Chondrocyte (in vitro differentiated cells): ENCODE measurements around the gene EFNA2. TPM values are rescaled to one million over a fixed set of nuclear protein-coding genes. Genes with fewer than 3 reads are reported as not detected.

Experiments
- DNase-seq: peaks from one replicate; pipeline ENCODE4 v3.0.0; 2021; ENCODE audit warnings: mixed read lengths, low spot score
- H3K27ac Mint-ChIP-seq: one replicate; pipeline ENCODE4 v1.8.0; 2021; ENCODE audit warnings: mild to moderate bottlenecking, moderate library complexity, mixed read lengths; ENCODE audit not compliant: unreplicated experiment
- H3K27me3 Mint-ChIP-seq: 2 replicates; pipeline ENCODE4 v1.8.0; 2021; ENCODE audit warnings: low read depth, mixed read lengths
- H3K36me3 Mint-ChIP-seq: 2 replicates; pipeline ENCODE4 v1.8.0; 2021; ENCODE audit warnings: low read depth, mixed read lengths
- H3K4me1 Mint-ChIP-seq: 2 replicates; pipeline ENCODE4 v1.8.0; 2021; ENCODE audit warnings: low read depth, mild to moderate bottlenecking, mixed read lengths
- H3K4me3 Mint-ChIP-seq: one replicate; pipeline ENCODE4 v1.8.0; 2021; ENCODE audit warnings: mild to moderate bottlenecking, moderate library complexity, mixed read lengths; ENCODE audit not compliant: unreplicated experiment
- H3K9me3 Mint-ChIP-seq: 2 replicates; pipeline ENCODE4 v1.8.0; 2021; ENCODE audit warnings: low read depth, mixed read lengths
- total RNA-seq: library from RNA; stranded (reverse); gene quantifications from 3 replicates; pipeline ENCODE4 v1.2.1, GENCODE V29; 2021
- TF ChIP-seq, protein P1 (sequence below): fragments of 200-600 bp; sonication (generic); IDR thresholded peaks from 2 replicates; pipeline ENCODE4 v1.5.0; 2021; ENCODE audit warnings: antibody characterized with exemption, mild to moderate bottlenecking, moderate library complexity

Gene EFNA2
- total RNA-seq, 1 donor from 2014 or later: 7.0 TPM

DNA sequence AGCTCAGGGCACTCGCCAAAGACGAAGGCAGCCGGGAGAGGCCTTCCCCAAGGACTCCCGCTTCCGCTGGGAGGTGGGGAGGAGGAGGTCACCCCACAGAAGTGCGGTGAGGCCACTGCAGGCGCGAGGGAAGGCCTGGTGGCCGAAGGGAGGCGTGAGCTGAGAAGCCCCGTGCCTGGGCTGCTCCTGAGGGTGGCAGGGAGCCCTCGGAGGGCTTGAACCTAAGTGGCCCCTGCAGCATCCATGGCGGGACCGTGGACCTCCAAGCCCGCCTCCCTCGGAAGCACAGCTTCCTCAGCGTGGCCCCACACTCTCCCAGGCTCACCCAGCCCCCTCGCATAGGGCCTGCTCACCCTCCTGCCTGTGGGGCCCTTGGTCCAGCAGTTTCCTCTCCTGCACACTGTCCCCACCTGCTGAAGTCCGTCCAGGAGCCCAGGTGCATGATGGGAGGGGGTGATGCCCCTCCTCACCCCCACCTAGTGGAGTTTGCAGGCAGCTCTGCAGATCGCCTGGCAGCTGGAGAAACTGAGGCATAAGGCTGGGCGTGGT, 25.9 kb downstream of the EFNA2 start:
- H3K4me3 Mint-ChIP-seq: no peak overlapping the region
- H3K27ac Mint-ChIP-seq: no peak overlapping the region
- H3K27me3 Mint-ChIP-seq: no peaks in the 10 kb centered on the region
- DNase-seq: peak; percentile 82
- peaks cover 16% of the 10 kb centered on the region for H3K4me1 Mint-ChIP-seq
- TF ChIP-seq, protein P1, sequence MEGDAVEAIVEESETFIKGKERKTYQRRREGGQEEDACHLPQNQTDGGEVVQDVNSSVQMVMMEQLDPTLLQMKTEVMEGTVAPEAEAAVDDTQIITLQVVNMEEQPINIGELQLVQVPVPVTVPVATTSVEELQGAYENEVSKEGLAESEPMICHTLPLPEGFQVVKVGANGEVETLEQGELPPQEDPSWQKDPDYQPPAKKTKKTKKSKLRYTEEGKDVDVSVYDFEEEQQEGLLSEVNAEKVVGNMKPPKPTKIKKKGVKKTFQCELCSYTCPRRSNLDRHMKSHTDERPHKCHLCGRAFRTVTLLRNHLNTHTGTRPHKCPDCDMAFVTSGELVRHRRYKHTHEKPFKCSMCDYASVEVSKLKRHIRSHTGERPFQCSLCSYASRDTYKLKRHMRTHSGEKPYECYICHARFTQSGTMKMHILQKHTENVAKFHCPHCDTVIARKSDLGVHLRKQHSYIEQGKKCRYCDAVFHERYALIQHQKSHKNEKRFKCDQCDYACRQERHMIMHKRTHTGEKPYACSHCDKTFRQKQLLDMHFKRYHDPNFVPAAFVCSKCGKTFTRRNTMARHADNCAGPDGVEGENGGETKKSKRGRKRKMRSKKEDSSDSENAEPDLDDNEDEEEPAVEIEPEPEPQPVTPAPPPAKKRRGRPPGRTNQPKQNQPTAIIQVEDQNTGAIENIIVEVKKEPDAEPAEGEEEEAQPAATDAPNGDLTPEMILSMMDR: no peak
- H3K9me3 Mint-ChIP-seq: no peaks in the 10 kb centered on the region
- H3K36me3 Mint-ChIP-seq: no peaks in the 10 kb centered on the region

DNA sequence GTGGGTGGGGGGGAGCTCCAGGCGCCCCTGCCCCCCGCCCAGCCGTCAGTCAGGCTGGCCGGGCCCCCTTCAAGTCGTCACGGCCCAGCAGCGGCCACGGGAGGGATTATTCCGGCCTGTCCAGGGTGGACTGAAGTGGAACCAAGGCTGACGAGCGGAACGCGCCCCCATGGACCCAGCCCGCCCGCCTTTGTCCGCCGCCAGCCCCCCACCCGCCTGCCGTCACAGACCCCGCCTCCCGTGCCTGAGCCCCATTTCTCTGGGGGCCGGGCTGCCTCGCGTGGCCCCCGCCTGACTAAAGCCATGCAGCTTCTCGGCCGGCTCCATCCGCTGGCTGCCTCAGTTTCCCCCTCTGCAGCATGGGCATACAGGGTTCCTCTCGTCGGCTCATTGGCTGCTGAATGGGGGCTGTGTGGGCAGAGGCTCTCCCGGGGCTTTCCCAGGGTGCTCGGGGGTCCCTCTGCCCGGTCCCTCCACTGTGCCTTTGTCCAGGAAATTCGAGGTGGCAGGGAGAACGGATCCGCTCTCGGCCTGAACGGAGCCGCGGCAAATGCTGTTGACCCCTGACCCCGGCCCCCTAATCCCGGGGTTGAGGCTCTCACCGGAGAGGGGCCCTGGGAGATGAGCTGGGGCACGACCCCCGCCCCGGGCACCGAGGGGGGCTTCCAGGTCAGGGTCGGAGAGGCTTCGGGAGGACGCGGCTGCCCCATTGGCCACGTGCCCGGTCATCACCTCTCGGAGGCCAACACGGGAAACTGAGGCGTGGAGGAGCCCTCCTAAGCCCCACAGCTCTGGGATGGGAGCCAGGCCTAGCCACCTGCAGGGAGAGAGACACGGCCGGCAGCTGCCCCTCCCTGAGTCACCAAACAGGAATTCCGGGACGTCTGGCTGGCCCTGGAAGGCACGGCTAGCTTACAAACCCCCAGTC, 27.4 kb downstream of the EFNA2 start:
- peaks cover 16% of the 10 kb centered on the region for H3K4me1 Mint-ChIP-seq
- H3K4me3 Mint-ChIP-seq: no peak overlapping the region
- no peak for DNase-seq
- no peaks in the 10 kb centered on the region for H3K36me3 Mint-ChIP-seq
- TF ChIP-seq, protein P1: no peak
- no peaks in the 10 kb centered on the region for H3K9me3 Mint-ChIP-seq
- H3K27me3 Mint-ChIP-seq: peaks cover 7% of the 10 kb centered on the region
- H3K27ac Mint-ChIP-seq: no peak overlapping the region

DNA sequence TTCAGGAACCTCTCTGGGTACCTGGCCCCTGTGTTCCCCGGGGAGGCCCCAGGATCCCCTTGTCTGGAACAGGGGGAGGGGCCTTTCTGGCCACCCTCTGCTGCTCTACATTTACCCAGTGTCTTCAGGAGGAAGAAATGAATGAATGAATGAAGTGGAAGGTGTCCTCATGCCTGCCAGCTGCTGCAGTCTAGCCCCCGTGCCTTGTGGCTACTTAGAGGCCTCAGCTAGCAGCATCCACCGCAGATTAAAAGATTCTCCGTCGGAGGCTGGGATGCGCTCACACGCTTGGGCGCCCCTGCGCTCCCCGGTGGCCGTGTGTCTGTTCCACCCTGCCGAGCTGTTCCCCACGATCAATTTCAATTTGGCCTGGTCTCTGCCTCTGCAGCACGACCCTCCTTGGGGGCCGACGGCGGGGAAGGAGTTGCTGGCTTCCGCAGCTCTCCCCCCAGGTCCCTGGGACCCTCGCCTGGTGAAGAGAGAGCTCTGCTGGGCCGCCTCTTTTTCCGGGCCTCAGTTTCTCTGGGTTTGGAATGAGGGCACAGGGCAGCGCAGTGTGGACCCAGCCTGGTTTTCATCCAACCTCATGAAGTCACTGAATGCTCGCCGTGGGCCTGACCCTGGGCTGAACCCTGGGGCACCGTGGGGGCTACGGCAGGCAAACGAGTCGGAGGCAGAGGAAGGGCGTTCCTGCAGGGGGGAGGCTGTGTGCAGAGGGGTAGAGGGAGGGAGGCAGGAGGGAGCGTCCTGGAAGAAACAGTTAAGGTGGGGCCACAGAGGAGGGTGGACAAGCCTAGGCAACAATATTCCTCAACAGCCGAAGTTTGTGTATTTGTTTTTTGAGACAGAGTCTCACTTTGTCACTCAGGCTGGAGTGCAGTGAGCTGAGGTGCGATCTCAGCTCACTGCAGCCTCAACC, 28.3 kb downstream of the EFNA2 start:
- H3K27me3 Mint-ChIP-seq: peaks cover 7% of the 10 kb centered on the region
- no peak overlapping the region for H3K4me3 Mint-ChIP-seq
- peaks cover 16% of the 10 kb centered on the region for H3K4me1 Mint-ChIP-seq
- TF ChIP-seq, protein P1: no peak
- no peak for DNase-seq
- no peak overlapping the region for H3K27ac Mint-ChIP-seq
- no peaks in the 10 kb centered on the region for H3K36me3 Mint-ChIP-seq
- no peaks in the 10 kb centered on the region for H3K9me3 Mint-ChIP-seq

DNA sequence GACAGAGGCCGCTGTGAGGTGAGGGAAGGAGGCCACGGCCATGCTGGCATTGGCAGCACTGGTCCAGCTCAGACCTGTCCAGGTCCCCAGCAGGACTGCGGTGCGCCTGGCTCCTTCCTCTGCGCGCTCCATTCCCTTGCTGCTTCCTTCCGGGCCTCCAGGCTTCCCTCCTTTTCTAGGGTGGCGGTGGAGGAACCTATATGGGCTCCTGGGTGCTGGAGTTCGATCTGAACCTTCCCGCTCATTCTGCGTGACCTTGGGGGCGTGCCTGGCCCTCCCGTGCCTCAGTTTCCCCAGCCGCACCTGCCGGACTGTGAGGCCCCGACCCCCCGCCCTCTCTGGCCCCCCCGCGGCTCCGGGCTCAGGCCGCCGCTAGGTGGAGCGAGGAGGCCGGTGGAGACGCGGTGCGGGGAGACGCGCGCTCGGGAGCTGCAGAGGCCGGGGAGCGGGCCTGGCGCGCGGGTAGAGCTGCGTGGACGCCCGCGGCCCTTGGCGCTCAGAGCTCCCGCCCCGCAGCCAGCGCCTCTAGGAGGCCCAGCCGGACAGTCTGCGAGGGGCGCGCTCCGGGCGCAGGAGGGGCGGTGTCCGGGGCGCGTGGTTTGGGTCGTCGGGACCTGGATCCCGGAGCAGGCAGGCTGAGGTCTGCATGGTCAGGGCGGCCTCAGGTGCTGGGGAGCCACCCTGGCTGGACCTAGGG, 29.9 kb downstream of the EFNA2 start:
- Mint-ChIP-seq H3K9me3 (no peaks in the 10 kb centered on the region), H3K4me3 (no peak overlapping the region), H3K4me1 (peaks cover 16% of the 10 kb centered on the region), H3K36me3 (no peaks in the 10 kb centered on the region), H3K27ac (no peak overlapping the region), H3K27me3 (peaks cover 7% of the 10 kb centered on the region)
- TF ChIP-seq, protein P1: peak; percentile 84
- DNase-seq: no peak
